ENCODE data around the gene SKP2.

- TF ChIP-seq CTCF (IDR thresholded peaks at IDR 0.05) (no peak), POLR2A (IDR thresholded peaks at IDR 0.05) (no peak)
Observed at GRCh38 chr5:36125868-36126267, 26.0 kb upstream of the SKP2 start.

All from testis (tissue), 2 donors.